Measurements from ENCODE around the gene PRDM15.

DNA sequence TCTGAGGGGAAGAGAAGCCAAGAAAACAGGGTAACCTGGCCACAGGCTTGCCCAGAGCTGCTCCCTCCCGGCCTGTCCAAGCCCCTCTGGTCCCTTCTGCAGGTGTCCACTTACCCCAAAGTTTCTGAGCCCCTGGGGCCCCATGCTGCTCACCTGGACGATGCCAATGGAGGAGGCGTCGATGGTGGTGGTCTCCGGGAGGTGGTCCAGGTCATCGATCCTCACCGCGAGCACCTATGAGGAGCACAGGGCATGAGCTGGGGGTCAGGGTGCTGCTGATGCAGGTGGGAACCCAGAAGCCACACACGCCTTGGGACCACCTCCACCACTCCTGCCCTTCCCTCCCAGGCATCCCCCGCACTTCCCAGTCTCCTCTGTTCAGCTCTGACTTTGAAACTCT lies 74.8 kb downstream of the PRDM15 start:
- no peak for TF ChIP-seq POLR2A (IDR thresholded peaks at IDR 0.05)
- TF ChIP-seq, protein P1, sequence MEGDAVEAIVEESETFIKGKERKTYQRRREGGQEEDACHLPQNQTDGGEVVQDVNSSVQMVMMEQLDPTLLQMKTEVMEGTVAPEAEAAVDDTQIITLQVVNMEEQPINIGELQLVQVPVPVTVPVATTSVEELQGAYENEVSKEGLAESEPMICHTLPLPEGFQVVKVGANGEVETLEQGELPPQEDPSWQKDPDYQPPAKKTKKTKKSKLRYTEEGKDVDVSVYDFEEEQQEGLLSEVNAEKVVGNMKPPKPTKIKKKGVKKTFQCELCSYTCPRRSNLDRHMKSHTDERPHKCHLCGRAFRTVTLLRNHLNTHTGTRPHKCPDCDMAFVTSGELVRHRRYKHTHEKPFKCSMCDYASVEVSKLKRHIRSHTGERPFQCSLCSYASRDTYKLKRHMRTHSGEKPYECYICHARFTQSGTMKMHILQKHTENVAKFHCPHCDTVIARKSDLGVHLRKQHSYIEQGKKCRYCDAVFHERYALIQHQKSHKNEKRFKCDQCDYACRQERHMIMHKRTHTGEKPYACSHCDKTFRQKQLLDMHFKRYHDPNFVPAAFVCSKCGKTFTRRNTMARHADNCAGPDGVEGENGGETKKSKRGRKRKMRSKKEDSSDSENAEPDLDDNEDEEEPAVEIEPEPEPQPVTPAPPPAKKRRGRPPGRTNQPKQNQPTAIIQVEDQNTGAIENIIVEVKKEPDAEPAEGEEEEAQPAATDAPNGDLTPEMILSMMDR (IDR thresholded peaks at IDR 0.05) = no peak

Measured in esophagus squamous epithelium (tissue), 4 donors.